Measurements from ENCODE around the gene GP9. TPM values are rescaled to one million over a fixed set of nuclear protein-coding genes. Genes with fewer than 3 reads are reported as not detected.

The GP9 gene
- total and polyA plus RNA-seq, 9 of the 15 experiments (the other 6 are each of a cell fraction or from before 2014, with no cell fraction given) = not detected

- ChIA-PET POLR2A (no interaction called here), CTCF (ENCODE audit: low intra/inter-chr PET ratio) (no interaction called here)
- no TSS peak for BruUV-seq (replicated peaks)
- Histone ChIP-seq H3K9me3 (replicated peaks; ENCODE audit: control insufficient read depth, insufficient read depth, low read depth, low read length) (peaks cover 2% of the 10 kb centered on the region; the same call in 1 of the 2 replicates), H3K27ac (ENCODE audit: extremely low read depth, low read depth, low read length) (no peak overlapping the region), H3K36me3 (ENCODE audit: control insufficient read depth, insufficient read depth, low read length) (no peaks in the 10 kb centered on the region), H3K9ac (ENCODE audit: insufficient read depth in 1 of 2, low read depth in 2 of 2, low read length in 2 of 2) (no peak overlapping the region), H3K9me1 (ENCODE audit: control insufficient read depth, insufficient read depth, low read length) (no peaks in the 10 kb centered on the region), H3K4me1 (replicated peaks in 1 of 2; ENCODE audit: control insufficient read depth in 2 of 2, insufficient read depth in 2 of 2, low read length in 2 of 2) (peaks cover 0 to 11% of the 10 kb centered on the region in 2 experiments; a peak in 2 of 5 replicates), H3K4me3 (no peak overlapping the region), H2AFZ (ENCODE audit: low read depth, low read length) (no peak overlapping the region), H3K4me2 (ENCODE audit: insufficient read depth, low read length) (no peak overlapping the region), H3K79me2 (ENCODE audit: control insufficient read depth, insufficient read depth, low read length) (no peaks in the 10 kb centered on the region), H4K20me1 (replicated peaks; ENCODE audit: control insufficient read depth, insufficient read depth, low read length) (no peaks in the 10 kb centered on the region), H3K27me3 (ENCODE audit: control insufficient read depth in 2 of 2, insufficient read depth in 2 of 2, low read length in 2 of 2) (peaks cover 0 to 7% of the 10 kb centered on the region in 2 experiments; a peak in 2 of 5 replicates)
- in situ Hi-C loops (cut with MboI) (no loop called here), intact Hi-C loops (cut with micrococcal nuclease) (no loop called here)
- peak in 3 of 4 experiments; percentile 34 to 44 (median 42) for DNase-seq (ENCODE audit: extremely low read depth in 1 of 4, low spot score in 3 of 4)
- FAIRE-seq = no peak
- peak; percentile 58; the same call in 2 of the 3 replicates for ATAC-seq
- 33% methylated on average over 4 of the region's 6 CpGs for WGBS (ENCODE audit: insufficient coverage, low coverage, missing lambda C conversion rate)
- no peak for TF ChIP-seq ZNF280B (CRISPR knock-in tag; IDR thresholded peaks at IDR 0.05)
- no peak for TF ChIP-seq JUNB (CRISPR knock-in tag; conservative IDR thresholded peaks at IDR 0.05)
- TF ChIP-seq STAG1 (CRISPR knock-in tag; IDR thresholded peaks at IDR 0.05; ENCODE audit: borderline replicate concordance) = no peak
- TF ChIP-seq CREB3L1 (IDR thresholded peaks at IDR 0.05; ENCODE audit: borderline replicate concordance, low read depth) = no peak
- TF ChIP-seq ARID3B (CRISPR knock-in tag; IDR thresholded peaks at IDR 0.05; ENCODE audit: borderline replicate concordance) = no peak
- no peak for TF ChIP-seq MNT (conservative IDR thresholded peaks at IDR 0.05)
- TF ChIP-seq DLX4 (CRISPR knock-in tag; IDR thresholded peaks at IDR 0.05) = no peak
- TF ChIP-seq SMAD4 (CRISPR knock-in tag; conservative IDR thresholded peaks at IDR 0.05) = no peak
- no peak for TF ChIP-seq NUFIP1 (IDR thresholded peaks at IDR 0.05; ENCODE audit: partially characterized antibody)
Observed at GRCh38 chr3:129034642-129035041, 25.9 kb upstream of the GP9 start.
